Prostate gland (tissue), 2 donors: Measurements from ENCODE around the gene CDX1.

ENCODE experiments used
- CTCF ChIP-seq, 4 experiments: fragments of 200-600 bp in 2 of 4; fragments of 450-650 bp in 2 of 4; sonication (generic) in 2 of 4; IDR thresholded peaks; 1 replicate in 3 of 4; 2 replicates in 1 of 4; pipeline ENCODE4 v1.5.1; 2016 to 2019; ENCODE audit warnings: antibody characterized with exemption in 4 of 4, mild to moderate bottlenecking in 2 of 4, moderate library complexity in 2 of 4
- POLR2AphosphoS5 ChIP-seq: sonication (generic); formaldehyde crosslinking; IDR thresholded peaks from one replicate; pipeline ENCODE4 v1.6.1; 2017; ENCODE audit warnings: antibody characterized with exemption

- TF ChIP-seq POLR2AphosphoS5 (no peak), CTCF (IDR thresholded peaks at IDR 0.05) (no peak)
These were observed 44.1 kb downstream of the CDX1 start for GRCh38 chr5:150210644-150211043.
